Mesothelial cell of epicardium (in vitro differentiated cells): ENCODE results near the gene GALNT11. TPM values are rescaled to one million over a fixed set of nuclear protein-coding genes. Genes with fewer than 3 reads are reported as not detected.
A peak's percentile ranks its signal among the peaks of the same experiment; 100 is the strongest.
"Not testable (repeated sequence)": the region's sequence is repeated elsewhere in the genome, so short reads cannot be mapped to it uniquely, and the experiment has no call there.

Source experiments
- DNase-seq, 2 experiments: peaks; one replicate each; pipeline ENCODE4 v3.0.0; 2021; ENCODE audit warnings: low spot score in 2 of 2; ENCODE audit not compliant: unreplicated experiment in 2 of 2
- H3K27ac Mint-ChIP-seq: 2 replicates; pipeline ENCODE4 v1.8.0; 2021; ENCODE audit warnings: mixed read lengths
- H3K27me3 Mint-ChIP-seq: 2 replicates; pipeline ENCODE4 v1.8.0; 2021; ENCODE audit warnings: low read depth, mixed read lengths
- H3K36me3 Mint-ChIP-seq: 2 replicates; pipeline ENCODE4 v1.8.0; 2021; ENCODE audit warnings: mixed read lengths
- H3K4me1 Mint-ChIP-seq: 2 replicates; pipeline ENCODE4 v1.8.0; 2021; ENCODE audit warnings: mixed read lengths
- H3K4me3 Mint-ChIP-seq: 2 replicates; pipeline ENCODE4 v1.8.0; 2021; ENCODE audit warnings: mild to moderate bottlenecking, moderate library complexity, mixed read lengths
- H3K9me3 Mint-ChIP-seq: 2 replicates; pipeline ENCODE4 v1.8.0; 2021; ENCODE audit warnings: mixed read lengths
- total RNA-seq: library from RNA; stranded (reverse); gene quantifications from 3 replicates; pipeline ENCODE4 v1.2.1, GENCODE V29; 2021
- TF ChIP-seq, protein P1 (sequence below): fragments of 200-600 bp; sonication (generic); IDR thresholded peaks from one replicate; pipeline ENCODE4 v1.5.0; 2021; ENCODE audit warnings: antibody characterized with exemption; ENCODE audit not compliant: unreplicated experiment

The GALNT11 gene
- total RNA-seq, 1 donor from 2014 or later, result 37.9 TPM

DNA sequence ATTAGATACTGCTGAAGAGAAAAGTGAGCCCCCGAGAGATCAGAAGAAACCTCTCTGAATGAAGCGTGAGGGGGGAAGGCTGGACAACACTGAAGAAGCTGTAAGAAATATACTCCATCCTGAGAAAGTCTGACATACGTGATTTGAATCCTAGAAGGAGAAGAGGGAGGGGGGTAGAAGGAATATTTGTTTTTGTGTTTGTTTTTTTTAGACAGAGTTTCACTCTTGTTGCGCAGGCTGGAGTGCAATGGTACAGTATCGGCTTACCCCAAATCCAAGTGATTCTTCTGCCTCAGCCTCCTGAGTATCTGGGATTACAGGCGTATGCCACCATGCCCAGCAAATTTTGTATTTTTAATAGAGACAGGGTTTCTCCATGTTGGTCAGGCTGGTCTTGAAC is 52.6 kb downstream of the GALNT11 start:
- Mint-ChIP-seq H3K27ac (peak overlapping the region; percentile 26), H3K36me3 (peaks cover under 1% of the 10 kb centered on the region), H3K4me3 (no peak overlapping the region), H3K9me3 (no peaks in the 10 kb centered on the region), H3K27me3 (no peaks in the 10 kb centered on the region), H3K4me1 (peaks cover 69% of the 10 kb centered on the region)
- TF ChIP-seq, protein P1, sequence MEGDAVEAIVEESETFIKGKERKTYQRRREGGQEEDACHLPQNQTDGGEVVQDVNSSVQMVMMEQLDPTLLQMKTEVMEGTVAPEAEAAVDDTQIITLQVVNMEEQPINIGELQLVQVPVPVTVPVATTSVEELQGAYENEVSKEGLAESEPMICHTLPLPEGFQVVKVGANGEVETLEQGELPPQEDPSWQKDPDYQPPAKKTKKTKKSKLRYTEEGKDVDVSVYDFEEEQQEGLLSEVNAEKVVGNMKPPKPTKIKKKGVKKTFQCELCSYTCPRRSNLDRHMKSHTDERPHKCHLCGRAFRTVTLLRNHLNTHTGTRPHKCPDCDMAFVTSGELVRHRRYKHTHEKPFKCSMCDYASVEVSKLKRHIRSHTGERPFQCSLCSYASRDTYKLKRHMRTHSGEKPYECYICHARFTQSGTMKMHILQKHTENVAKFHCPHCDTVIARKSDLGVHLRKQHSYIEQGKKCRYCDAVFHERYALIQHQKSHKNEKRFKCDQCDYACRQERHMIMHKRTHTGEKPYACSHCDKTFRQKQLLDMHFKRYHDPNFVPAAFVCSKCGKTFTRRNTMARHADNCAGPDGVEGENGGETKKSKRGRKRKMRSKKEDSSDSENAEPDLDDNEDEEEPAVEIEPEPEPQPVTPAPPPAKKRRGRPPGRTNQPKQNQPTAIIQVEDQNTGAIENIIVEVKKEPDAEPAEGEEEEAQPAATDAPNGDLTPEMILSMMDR, result no peak
- no peak for DNase-seq

DNA sequence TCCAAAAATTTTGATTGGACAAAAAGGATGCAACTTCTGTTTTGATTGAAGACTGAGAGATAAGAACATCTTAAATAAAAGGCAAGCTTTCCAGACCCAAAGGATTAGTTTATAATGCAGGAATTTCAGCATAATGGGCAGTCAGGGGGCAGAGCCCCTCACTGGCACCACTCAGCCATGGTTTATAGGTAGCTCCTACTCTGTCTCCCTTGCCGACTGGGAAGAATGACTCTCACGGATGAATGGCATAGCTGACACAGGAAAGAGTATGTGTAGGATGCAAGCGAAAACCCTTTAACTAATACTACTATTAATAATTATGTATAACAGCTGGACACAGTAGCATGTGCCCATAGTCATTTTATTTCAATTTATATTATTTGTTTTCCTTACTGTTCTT is 53.3 kb downstream of the GALNT11 start:
- Mint-ChIP-seq H3K36me3 (peaks cover 1% of the 10 kb centered on the region), H3K27ac (peak overlapping the region; percentile 31), H3K4me3 (no peak overlapping the region), H3K9me3 (no peaks in the 10 kb centered on the region), H3K27me3 (no peaks in the 10 kb centered on the region), H3K4me1 (peaks cover 74% of the 10 kb centered on the region)
- TF ChIP-seq, protein P1, result no peak
- no peak for DNase-seq

DNA sequence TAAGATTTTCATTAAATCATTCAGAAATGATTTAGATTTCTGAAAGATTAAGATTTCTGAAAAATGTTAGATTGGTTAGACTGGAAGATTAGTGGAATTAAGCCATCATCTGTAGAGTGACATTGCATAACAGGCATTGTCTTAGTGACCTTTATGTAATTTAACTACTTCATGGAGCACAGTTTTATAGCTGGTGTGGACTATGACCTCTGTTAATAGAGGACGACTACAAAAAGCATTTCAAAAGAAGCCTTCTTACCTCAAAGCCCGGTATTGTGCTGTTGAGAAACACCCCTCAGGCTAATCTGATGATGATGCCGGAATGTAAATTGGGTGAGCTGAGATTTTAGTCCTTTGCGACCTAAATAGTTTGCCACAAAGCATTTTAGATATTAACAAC is 55.6 kb downstream of the GALNT11 start:
- Mint-ChIP-seq H3K27ac (peak overlapping the region; percentile 80), H3K4me1 (peaks cover 69% of the 10 kb centered on the region), H3K27me3 (no peaks in the 10 kb centered on the region), H3K4me3 (no peak overlapping the region), H3K9me3 (no peaks in the 10 kb centered on the region), H3K36me3 (peaks cover 1% of the 10 kb centered on the region)
- DNase-seq, result no peak
- TF ChIP-seq, protein P1, result no peak

DNA sequence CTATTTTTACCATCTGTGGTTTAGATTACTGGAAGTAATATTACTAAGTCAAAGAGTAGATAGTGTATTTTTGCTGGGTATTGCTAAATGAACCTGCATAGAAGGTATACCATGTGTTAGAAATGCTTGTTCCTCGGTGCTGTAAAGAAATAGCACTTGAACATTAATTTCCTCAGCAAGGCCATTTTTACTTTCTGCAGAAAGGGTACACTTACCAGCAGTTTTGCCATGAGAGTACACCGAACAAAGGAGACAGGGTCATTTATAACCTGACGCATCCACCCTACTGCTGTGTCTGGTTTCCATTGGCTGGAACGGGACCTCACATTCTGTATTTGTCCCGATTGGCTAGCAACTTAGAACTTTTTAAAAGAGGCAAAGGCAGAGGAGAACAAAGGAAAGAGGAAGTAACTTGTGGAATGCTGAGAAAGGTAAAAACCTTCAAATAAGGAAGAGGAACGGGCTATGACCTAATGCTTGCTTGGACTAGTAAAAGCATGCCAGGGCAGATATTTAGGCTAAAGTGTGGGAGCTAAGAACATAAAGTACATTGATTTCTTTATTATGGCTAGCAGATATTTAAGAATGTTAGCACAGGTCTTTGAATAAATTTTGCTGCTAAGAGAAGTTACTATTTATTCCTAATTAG is 56.7 kb downstream of the GALNT11 start:
- not testable (repeated sequence) for H3K27me3 Mint-ChIP-seq, DNase-seq, H3K4me3 Mint-ChIP-seq, H3K36me3 Mint-ChIP-seq, H3K9me3 Mint-ChIP-seq
- Mint-ChIP-seq H3K27ac (peak overlapping the region; percentile 59), H3K4me1 (peaks cover 62% of the 10 kb centered on the region)

DNA sequence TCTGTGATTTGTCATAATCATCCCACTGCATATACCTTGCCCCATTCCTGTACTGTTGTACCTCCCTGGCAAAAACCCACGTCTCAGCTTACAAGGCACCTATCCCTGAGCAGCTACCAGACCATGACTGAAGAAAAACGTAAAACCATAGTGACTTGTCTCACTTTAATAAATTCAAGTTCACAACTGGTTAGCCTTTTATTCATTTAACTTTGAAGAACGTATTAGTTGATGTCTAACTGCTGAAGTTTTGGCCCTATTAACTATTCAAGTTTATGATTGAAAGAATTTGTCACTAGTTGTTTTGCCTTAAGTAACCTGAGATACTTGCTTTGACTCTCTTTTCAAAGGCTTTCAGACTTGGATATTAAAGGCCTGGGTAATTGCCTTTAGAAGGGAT is 59.7 kb downstream of the GALNT11 start:
- Mint-ChIP-seq H3K27me3 (no peaks in the 10 kb centered on the region), H3K27ac (no peak overlapping the region), H3K36me3 (peaks cover 25% of the 10 kb centered on the region), H3K4me3 (no peak overlapping the region), H3K9me3 (peaks cover 30% of the 10 kb centered on the region), H3K4me1 (peaks cover 36% of the 10 kb centered on the region)
- TF ChIP-seq, protein P1, result no peak
- DNase-seq, result no peak

DNA sequence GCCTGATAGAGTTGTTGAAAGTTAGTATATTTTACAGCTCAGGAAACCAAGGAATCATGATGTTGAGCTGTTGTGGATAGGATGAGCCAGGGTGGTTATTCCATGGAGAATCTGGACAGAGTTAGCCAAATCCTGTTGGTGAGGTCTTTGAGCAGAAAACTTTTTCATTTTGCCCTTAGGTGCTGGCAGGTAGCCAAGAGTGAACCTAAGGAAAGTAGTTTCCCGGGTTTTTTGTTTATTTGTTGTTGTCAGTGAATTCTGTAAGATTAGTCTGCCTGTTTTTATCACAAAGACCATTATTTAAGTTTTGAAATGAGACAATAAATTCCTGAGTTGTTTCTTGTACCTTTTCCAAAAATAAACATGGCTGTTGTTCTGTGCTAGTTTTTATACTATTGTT is 61.0 kb downstream of the GALNT11 start:
- H3K36me3 Mint-ChIP-seq, result peaks cover 29% of the 10 kb centered on the region
- H3K27ac Mint-ChIP-seq, result no peak overlapping the region
- H3K27me3 Mint-ChIP-seq, result no peaks in the 10 kb centered on the region
- no peak overlapping the region for H3K4me3 Mint-ChIP-seq
- H3K9me3 Mint-ChIP-seq, result peaks cover 35% of the 10 kb centered on the region
- DNase-seq, result no peak
- peaks cover 26% of the 10 kb centered on the region for H3K4me1 Mint-ChIP-seq
- TF ChIP-seq, protein P1, result no peak
